Brain microvascular endothelial cell (primary cell): Measurements from ENCODE around the gene EIF5A.

Experiments
- DNase-seq: peaks from one replicate; pipeline ENCODE4 v3.0.0-alpha.2; 2020
- H3K27ac ChIP-seq: fragments of 250-450 bp; sonication (Bioruptor Pico); 2 replicates; pipeline ENCODE4 v1.5.1; 2020; ENCODE audit warnings: mild to moderate bottlenecking, moderate library complexity
- H3K27me3 ChIP-seq: fragments of 250-450 bp; sonication (Bioruptor Pico); replicated peaks from 2 replicates; pipeline ENCODE4 v1.5.1; 2020; ENCODE audit warnings: mild to moderate bottlenecking
- H3K36me3 ChIP-seq: fragments of 250-450 bp; sonication (Bioruptor Pico); replicated peaks from 2 replicates; pipeline ENCODE4 v1.5.1; 2020; ENCODE audit warnings: mild to moderate bottlenecking
- H3K4me3 ChIP-seq: 2 replicates; pipeline ENCODE4 v1.5.1; 2011; ENCODE audit warnings: low read depth, mild to moderate bottlenecking, control low read depth, low read length, moderate library complexity
- in situ Hi-C: cut with HindIII; loops from 2 replicates; pipeline ENCODE4 v1.10.0; 2017; ENCODE audit warnings: low sequenced_read_pairs, low pct_ligation_motif_present
- TF ChIP-seq, protein P1 (sequence below): IDR thresholded peaks from 2 replicates; pipeline ENCODE4 v1.5.1; 2011; ENCODE audit warnings: low read depth, mild to moderate bottlenecking, moderate library complexity, low read length, control low read depth, inconsistent platforms; ENCODE audit errors: missing control alignments

EIF5A gene

DNA sequence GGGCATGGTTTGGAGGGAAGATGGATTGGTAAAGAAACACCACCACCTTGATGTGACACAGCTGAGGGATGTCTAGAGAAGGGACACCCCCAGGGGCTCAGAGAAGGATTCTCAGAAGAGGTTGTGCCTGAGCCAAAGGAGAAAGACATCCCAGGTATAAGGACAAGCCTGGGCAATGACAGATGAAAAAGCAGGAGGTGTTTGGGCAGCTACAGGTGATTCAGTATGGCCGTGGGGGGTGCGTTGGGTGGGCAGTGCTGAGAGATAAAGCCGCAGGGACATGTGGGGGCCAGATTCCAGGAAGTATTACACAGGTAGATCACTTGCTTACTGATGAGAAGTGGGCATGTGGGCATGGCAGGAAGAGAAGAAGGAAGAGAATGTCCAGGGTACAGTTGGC lies 54.5 kb downstream of the EIF5A start:
- no peak for DNase-seq
- TF ChIP-seq, protein P1, sequence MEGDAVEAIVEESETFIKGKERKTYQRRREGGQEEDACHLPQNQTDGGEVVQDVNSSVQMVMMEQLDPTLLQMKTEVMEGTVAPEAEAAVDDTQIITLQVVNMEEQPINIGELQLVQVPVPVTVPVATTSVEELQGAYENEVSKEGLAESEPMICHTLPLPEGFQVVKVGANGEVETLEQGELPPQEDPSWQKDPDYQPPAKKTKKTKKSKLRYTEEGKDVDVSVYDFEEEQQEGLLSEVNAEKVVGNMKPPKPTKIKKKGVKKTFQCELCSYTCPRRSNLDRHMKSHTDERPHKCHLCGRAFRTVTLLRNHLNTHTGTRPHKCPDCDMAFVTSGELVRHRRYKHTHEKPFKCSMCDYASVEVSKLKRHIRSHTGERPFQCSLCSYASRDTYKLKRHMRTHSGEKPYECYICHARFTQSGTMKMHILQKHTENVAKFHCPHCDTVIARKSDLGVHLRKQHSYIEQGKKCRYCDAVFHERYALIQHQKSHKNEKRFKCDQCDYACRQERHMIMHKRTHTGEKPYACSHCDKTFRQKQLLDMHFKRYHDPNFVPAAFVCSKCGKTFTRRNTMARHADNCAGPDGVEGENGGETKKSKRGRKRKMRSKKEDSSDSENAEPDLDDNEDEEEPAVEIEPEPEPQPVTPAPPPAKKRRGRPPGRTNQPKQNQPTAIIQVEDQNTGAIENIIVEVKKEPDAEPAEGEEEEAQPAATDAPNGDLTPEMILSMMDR: no peak
- no peaks in the 10 kb centered on the region for H3K27me3 ChIP-seq
- no peaks in the 10 kb centered on the region for H3K36me3 ChIP-seq
- in situ Hi-C loops: no loop called here
- no peak overlapping the region for H3K4me3 ChIP-seq
- no peak overlapping the region for H3K27ac ChIP-seq
